ENCODE data around the gene PRAMEF1.

DNA sequence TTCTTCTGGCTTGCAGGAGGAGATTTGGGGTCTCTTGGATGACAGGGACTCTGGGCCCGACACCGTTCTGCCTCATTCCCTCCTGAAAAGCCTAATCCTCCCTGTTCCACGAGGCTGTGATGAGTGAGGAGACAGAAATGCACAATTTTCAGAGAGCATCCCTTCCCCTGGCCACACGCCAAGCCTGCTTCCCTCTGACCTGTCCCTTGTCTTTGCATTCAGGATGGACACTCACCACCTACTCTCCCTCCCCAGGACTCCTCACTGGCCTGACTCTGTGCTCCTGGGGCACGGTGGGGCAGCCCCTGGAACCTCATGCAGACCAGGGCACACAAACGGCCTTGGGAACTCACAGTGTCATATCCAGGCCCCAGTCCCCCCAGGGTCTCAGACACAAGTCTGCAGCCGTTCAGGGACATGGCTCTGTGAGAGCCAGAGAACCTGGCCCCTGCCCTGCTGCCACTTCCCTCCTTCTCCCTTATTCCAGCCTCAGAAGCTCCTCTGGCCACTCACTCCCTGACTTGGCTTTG lies 21.2 kb upstream of the PRAMEF1 start:
- TF ChIP-seq, protein P1, sequence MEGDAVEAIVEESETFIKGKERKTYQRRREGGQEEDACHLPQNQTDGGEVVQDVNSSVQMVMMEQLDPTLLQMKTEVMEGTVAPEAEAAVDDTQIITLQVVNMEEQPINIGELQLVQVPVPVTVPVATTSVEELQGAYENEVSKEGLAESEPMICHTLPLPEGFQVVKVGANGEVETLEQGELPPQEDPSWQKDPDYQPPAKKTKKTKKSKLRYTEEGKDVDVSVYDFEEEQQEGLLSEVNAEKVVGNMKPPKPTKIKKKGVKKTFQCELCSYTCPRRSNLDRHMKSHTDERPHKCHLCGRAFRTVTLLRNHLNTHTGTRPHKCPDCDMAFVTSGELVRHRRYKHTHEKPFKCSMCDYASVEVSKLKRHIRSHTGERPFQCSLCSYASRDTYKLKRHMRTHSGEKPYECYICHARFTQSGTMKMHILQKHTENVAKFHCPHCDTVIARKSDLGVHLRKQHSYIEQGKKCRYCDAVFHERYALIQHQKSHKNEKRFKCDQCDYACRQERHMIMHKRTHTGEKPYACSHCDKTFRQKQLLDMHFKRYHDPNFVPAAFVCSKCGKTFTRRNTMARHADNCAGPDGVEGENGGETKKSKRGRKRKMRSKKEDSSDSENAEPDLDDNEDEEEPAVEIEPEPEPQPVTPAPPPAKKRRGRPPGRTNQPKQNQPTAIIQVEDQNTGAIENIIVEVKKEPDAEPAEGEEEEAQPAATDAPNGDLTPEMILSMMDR (IDR thresholded peaks at IDR 0.05) = no peak
- no peak for TF ChIP-seq POLR2A (IDR thresholded peaks at IDR 0.05)

All from esophagus squamous epithelium (tissue), 4 donors.